HG03025 (cell line): ENCODE data around the gene GPR137B.

ENCODE experiments used
- ATAC-seq: cut with Tn5 transposase; IDR thresholded peaks from one replicate; pipeline ENCODE4 v1.9.1; 2021; ENCODE audit warnings: mild to moderate bottlenecking, moderate library complexity; ENCODE audit not compliant: unreplicated experiment, low FRiP score

The GPR137B gene

DNA sequence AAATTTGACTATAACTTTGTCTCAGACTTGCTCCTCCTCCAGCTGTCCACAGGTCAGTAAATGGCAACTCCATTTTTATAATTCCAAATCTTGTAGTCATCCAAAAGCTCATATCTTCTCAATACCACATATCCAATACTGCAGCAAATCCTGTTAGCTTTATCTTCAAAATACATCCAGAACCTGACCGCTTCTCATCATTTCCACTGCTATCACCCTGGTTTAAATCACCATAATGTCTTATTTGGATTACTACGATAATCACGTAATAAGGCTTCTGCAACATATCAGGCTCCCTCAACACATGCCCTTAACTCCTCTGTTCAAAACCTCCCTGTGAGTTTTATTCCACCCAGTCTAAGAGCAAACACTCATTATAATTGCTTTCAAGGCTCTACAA, 104.9 kb downstream of the GPR137B start:
- ATAC-seq = no peak

DNA sequence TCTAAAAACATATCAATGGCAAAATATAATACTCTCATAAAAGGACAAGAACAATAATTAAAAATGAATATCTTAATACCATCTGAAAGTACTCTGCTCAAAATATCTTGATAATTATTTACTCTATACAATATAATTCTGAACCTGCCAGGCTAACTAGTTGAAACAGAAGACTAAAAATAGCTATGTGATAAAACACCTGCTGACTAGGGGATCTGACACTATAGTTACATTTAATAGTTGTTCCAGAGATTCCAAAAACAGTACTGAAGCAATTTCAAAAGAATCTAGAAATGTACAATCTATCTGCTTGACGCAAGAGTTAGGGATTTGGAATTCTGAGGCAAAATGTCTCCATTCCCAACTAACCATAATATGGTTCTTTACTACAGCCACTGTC, 109.2 kb downstream of the GPR137B start:
- ATAC-seq = no peak

DNA sequence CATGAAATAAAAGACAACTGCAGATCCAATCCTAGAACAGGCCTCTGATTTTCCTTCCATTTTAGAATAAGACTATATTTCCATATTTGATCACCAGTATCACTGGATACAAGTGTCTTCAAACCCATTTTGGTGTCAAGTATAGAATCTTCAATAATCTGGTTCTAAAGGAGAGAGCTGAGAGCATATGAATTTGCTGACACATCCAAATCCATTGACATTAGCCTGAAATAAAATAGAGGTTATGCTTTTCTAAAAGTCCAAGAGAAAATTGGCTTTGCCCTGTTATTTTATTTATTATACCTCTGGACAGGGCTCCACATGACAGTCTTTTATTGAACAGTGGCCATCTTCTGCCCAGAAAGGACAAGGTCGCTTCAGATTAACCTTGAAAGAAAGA, 110.8 kb downstream of the GPR137B start:
- ATAC-seq = no peak

DNA sequence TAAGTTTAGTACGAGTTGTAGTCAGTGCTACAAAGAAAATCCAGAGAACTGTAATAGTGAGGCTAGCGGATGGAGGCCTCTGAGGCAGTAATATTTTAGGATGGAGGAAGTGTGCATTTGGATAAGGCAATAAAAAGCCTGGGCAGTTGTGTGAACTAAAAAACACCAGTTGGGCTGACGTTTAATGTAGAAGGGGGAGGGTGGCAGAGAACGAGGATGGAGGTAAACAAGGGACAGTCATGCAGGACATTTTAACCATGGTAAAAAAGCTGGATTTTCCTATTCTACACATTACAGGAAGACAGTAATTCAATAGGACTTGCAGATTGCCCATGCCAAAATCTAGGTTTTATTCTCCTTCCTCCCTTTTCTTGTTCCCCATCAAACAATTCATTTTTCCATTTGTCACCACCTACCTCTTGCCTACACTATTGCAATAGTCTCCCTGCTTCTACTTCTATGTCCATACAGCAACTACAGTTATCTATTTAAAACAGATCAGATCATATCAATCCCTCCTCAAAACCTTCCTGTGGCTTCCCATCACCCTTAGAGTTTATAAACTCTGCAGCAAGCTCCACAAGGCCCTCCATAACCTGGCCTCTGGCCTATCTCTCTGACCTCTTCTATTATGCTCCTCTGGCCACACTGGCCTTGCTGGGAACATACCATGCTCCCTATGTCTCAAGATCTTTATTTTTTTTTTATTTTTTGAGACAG, 111.7 kb downstream of the GPR137B start:
- ATAC-seq = no peak

DNA sequence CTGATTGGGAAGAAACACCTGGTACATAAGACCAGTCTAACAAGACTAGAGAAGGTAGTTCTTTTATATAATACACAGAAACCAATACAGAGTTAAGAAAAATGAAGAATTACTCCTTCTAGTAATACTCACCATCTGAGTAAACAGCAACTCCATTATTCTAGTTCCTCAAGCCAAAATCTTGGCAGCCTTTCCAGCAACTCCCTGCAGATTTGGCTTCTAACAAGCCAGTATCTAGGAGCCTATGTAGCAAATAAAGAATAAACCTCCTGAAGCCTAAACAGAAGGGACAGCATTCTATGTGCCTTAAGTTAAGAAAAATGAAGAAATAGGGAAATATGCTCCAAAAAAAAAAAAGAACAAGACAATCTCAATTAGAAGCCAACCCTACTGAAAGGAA, 114.9 kb downstream of the GPR137B start:
- ATAC-seq = no peak

DNA sequence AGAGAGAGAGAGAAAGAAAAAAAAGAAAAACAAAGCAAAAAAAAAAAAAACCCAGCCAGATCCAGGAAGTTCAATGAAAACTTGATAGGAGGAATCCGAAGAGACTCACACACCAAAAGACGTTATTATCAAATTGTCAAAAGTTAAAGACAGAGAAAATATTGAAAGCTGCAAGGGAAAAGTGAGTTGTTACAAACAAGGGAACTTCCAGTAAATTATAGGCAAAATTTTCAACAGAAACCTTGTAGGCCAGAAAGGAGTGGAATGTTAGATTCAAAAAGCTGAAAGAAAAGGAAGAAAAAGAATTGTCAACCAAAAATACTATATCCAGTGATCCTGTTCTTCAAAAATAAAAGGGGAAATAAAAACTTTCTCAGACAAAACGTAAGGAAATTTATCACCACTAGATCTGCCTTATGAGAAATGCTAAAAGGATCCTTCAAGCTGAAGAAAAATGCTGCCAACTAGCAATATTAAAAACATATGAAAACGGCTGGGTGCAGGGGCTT, 115.8 kb downstream of the GPR137B start:
- no peak for ATAC-seq
